K562 (cell line): ENCODE results near the gene CTSW. TPM values are rescaled to one million over a fixed set of nuclear protein-coding genes. Genes with fewer than 3 reads are reported as not detected.

Experiments used
- CEBPB ChIP-seq: fragments of 450-650 bp; IDR thresholded peaks from 2 replicates; pipeline ENCODE4 v1.6.1; 2016; ENCODE audit warnings: missing genetic modification characterization, missing compliant biosample characterization
- EGR1 ChIP-seq: fragments of 450-650 bp; conservative IDR thresholded peaks from 2 replicates; pipeline ENCODE4 v1.6.1; 2017; ENCODE audit warnings: mild to moderate bottlenecking
- EZH2 ChIP-seq: IDR thresholded peaks from 2 replicates; pipeline ENCODE4 v1.6.1; 2012; ENCODE audit warnings: low read depth, mild to moderate bottlenecking, inconsistent platforms, low read length, borderline replicate concordance
- HDAC6 ChIP-seq: IDR thresholded peaks from 2 replicates; pipeline ENCODE4 v1.6.1; 2012; ENCODE audit warnings: low read depth, mild to moderate bottlenecking, control low read depth, inconsistent platforms, low read length, moderate library complexity
- SIN3A ChIP-seq, 2 experiments: fragments of 150-350 bp in 1 of 2; IDR thresholded peaks; 2 replicates each; pipeline ENCODE4 v1.6.1; 2011 to 2016; ENCODE audit warnings: borderline replicate concordance in 2 of 2, low read depth in 2 of 2, low read length in 2 of 2, mild to moderate bottlenecking in 2 of 2, moderate library complexity in 2 of 2; ENCODE audit not compliant: control insufficient read depth in 1 of 2
- TEAD4 ChIP-seq, 2 experiments: sonication (generic) in 1 of 2; formaldehyde crosslinking in 1 of 2; IDR thresholded peaks; 2 replicates each; pipeline versions ENCODE4 v1.6.1 to v1.8.0; 2012 to 2022; ENCODE audit warnings: borderline replicate concordance in 1 of 2, inconsistent platforms in 1 of 2, low read length in 1 of 2, mild to moderate bottlenecking in 1 of 2, missing genetic modification reagents in 1 of 2
- ZNF134 ChIP-seq: fragments of 250-450 bp; sonication (Bioruptor Pico); conservative IDR thresholded peaks from 2 replicates; pipeline ENCODE4 v1.4.0; 2020
- polyA plus RNA-seq, 8 experiments: library from polyadenylated mRNA; depleted of rRNA in 4 of 8; stranded (reverse) in 5 of 8; unstranded in 3 of 8; fragments of >200 nt; fragmentation: Nextera tagmentation in 2 of 8; fragmentation: Illumina TruSeq in 1 of 8; extraction: Ambion mirVana in 2 of 8; extraction: Trizol in 1 of 8; gene quantifications; 2 replicates each; pipeline versions ENCODE4 v1.2.1 to v1.2.3, GENCODE V29; 2011 to 2014; ENCODE audit warnings: inconsistent platforms in 1 of 8, missing spikeins in 1 of 8
- total RNA-seq, 7 experiments: library from RNA; depleted of rRNA in 6 of 7; stranded (reverse); fragments of >200 nt in 6 of 7; fragmentation: Illumina TruSeq in 2 of 7; extraction: Trizol in 2 of 7; gene quantifications; 2 replicates each; pipeline versions ENCODE4 v1.2.1 to v1.2.3, GENCODE V29; 2011 to 2021; ENCODE audit warnings: low replicate concordance in 1 of 7
- TF ChIP-seq, protein P1 (sequence below): sonication (generic); formaldehyde crosslinking; IDR thresholded peaks from 2 replicates; pipeline ENCODE4 v1.8.1; 2023; ENCODE audit warnings: missing genetic modification reagents, mild to moderate bottlenecking, borderline replicate concordance
- TF ChIP-seq, protein P2 (sequence below): sonication (generic); formaldehyde crosslinking; IDR thresholded peaks from 2 replicates; pipeline ENCODE4 v1.8.1; 2022; ENCODE audit warnings: missing genetic modification reagents
- TF ChIP-seq, protein P3 (sequence below): IDR thresholded peaks from 3 replicates; pipeline ENCODE4 v1.6.1; 2011; ENCODE audit warnings: borderline replicate concordance, mild to moderate bottlenecking, moderate library complexity; ENCODE audit not compliant: insufficient read length; ENCODE audit errors: extremely low read depth
- TF ChIP-seq, protein P4 (sequence below): sonication (generic); formaldehyde crosslinking; IDR thresholded peaks from 2 replicates; pipeline ENCODE4 v1.8.0; 2022; ENCODE audit warnings: mild to moderate bottlenecking, missing genetic modification reagents

Gene CTSW
- total and polyA plus RNA-seq, 9 of the 15 experiments (the other 6 are each of a cell fraction or from before 2014, with no cell fraction given), result 0.04 TPM; not detected in 8

DNA sequence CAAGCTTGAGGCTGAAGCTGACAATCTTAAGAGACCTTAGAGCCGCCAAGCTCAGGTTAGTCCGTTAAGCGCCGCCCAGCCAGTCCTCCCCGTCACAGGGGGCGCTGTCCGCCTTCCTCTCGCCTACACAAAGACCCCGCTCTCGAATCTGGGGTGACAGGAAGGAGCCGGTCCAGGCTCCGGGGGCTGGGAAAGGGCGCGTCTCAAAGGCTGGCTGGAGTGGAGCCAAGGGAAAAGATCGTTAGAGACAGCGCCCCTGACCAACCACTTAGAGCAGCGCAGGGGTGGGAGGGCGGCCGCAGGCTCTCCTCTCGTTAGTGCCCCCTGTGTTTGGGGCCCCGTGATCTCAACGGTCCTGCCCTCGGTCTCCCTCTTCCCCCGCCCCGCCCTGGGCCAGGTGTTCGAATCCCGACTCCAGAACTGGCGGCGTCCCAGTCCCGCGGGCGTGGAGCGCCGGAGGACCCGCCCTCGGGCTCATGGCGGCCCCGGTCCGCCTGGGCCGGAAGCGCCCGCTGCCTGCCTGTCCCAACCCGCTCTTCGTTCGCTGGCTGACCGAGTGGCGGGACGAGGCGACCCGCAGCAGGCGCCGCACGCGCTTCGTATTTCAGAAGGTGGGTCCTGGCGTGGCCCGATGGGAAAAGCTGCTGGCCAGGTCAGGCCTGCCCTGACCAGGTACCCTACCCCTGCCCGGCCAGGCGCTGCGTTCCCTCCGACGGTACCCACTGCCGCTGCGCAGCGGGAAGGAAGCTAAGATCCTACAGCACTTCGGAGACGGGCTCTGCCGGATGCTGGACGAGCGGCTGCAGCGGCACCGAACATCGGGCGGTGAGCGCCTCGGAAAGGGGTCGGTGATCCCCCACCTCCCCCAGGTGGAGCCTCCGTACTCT, 19.1 kb upstream of the CTSW start, which contains the start of gene MUS81 (continued):
- TF ChIP-seq CEBPB (no peak), SIN3A (IDR thresholded peaks at IDR 0.05; ENCODE audit: borderline replicate concordance in 2 of 2, control insufficient read depth in 1 of 2, low read depth in 2 of 2, low read length in 2 of 2) (peak in 1 of 2 experiments; percentile 82; a peak in 2 of 4 replicates), TEAD4 (IDR thresholded peaks at IDR 0.05; ENCODE audit: low read length) (no peak), TEAD4 (CRISPR knock-in tag; IDR thresholded peaks at IDR 0.05; ENCODE audit: borderline replicate concordance) (no peak), EGR1 (peak; percentile 71), ZNF134 (CRISPR knock-in tag) (no peak), HDAC6 (no peak), EZH2 (no peak)
- TF ChIP-seq, protein P1, sequence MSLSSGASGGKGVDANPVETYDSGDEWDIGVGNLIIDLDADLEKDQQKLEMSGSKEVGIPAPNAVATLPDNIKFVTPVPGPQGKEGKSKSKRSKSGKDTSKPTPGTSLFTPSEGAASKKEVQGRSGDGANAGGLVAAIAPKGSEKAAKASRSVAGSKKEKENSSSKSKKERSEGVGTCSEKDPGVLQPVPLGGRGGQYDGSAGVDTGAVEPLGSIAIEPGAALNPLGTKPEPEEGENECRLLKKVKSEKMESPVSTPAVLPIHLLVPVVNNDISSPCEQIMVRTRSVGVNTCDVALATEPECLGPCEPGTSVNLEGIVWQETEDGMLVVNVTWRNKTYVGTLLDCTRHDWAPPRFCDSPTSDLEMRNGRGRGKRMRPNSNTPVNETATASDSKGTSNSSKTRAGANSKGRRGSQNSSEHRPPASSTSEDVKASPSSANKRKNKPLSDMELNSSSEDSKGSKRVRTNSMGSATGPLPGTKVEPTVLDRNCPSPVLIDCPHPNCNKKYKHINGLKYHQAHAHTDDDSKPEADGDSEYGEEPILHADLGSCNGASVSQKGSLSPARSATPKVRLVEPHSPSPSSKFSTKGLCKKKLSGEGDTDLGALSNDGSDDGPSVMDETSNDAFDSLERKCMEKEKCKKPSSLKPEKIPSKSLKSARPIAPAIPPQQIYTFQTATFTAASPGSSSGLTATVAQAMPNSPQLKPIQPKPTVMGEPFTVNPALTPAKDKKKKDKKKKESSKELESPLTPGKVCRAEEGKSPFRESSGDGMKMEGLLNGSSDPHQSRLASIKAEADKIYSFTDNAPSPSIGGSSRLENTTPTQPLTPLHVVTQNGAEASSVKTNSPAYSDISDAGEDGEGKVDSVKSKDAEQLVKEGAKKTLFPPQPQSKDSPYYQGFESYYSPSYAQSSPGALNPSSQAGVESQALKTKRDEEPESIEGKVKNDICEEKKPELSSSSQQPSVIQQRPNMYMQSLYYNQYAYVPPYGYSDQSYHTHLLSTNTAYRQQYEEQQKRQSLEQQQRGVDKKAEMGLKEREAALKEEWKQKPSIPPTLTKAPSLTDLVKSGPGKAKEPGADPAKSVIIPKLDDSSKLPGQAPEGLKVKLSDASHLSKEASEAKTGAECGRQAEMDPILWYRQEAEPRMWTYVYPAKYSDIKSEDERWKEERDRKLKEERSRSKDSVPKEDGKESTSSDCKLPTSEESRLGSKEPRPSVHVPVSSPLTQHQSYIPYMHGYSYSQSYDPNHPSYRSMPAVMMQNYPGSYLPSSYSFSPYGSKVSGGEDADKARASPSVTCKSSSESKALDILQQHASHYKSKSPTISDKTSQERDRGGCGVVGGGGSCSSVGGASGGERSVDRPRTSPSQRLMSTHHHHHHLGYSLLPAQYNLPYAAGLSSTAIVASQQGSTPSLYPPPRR, result no peak
- TF ChIP-seq, protein P2, sequence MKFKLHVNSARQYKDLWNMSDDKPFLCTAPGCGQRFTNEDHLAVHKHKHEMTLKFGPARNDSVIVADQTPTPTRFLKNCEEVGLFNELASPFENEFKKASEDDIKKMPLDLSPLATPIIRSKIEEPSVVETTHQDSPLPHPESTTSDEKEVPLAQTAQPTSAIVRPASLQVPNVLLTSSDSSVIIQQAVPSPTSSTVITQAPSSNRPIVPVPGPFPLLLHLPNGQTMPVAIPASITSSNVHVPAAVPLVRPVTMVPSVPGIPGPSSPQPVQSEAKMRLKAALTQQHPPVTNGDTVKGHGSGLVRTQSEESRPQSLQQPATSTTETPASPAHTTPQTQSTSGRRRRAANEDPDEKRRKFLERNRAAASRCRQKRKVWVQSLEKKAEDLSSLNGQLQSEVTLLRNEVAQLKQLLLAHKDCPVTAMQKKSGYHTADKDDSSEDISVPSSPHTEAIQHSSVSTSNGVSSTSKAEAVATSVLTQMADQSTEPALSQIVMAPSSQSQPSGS (CRISPR knock-in tag), result no peak
- TF ChIP-seq, protein P3, sequence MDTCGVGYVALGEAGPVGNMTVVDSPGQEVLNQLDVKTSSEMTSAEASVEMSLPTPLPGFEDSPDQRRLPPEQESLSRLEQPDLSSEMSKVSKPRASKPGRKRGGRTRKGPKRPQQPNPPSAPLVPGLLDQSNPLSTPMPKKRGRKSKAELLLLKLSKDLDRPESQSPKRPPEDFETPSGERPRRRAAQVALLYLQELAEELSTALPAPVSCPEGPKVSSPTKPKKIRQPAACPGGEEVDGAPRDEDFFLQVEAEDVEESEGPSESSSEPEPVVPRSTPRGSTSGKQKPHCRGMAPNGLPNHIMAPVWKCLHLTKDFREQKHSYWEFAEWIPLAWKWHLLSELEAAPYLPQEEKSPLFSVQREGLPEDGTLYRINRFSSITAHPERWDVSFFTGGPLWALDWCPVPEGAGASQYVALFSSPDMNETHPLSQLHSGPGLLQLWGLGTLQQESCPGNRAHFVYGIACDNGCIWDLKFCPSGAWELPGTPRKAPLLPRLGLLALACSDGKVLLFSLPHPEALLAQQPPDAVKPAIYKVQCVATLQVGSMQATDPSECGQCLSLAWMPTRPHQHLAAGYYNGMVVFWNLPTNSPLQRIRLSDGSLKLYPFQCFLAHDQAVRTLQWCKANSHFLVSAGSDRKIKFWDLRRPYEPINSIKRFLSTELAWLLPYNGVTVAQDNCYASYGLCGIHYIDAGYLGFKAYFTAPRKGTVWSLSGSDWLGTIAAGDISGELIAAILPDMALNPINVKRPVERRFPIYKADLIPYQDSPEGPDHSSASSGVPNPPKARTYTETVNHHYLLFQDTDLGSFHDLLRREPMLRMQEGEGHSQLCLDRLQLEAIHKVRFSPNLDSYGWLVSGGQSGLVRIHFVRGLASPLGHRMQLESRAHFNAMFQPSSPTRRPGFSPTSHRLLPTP, result peak; percentile 78
- TF ChIP-seq, protein P4, sequence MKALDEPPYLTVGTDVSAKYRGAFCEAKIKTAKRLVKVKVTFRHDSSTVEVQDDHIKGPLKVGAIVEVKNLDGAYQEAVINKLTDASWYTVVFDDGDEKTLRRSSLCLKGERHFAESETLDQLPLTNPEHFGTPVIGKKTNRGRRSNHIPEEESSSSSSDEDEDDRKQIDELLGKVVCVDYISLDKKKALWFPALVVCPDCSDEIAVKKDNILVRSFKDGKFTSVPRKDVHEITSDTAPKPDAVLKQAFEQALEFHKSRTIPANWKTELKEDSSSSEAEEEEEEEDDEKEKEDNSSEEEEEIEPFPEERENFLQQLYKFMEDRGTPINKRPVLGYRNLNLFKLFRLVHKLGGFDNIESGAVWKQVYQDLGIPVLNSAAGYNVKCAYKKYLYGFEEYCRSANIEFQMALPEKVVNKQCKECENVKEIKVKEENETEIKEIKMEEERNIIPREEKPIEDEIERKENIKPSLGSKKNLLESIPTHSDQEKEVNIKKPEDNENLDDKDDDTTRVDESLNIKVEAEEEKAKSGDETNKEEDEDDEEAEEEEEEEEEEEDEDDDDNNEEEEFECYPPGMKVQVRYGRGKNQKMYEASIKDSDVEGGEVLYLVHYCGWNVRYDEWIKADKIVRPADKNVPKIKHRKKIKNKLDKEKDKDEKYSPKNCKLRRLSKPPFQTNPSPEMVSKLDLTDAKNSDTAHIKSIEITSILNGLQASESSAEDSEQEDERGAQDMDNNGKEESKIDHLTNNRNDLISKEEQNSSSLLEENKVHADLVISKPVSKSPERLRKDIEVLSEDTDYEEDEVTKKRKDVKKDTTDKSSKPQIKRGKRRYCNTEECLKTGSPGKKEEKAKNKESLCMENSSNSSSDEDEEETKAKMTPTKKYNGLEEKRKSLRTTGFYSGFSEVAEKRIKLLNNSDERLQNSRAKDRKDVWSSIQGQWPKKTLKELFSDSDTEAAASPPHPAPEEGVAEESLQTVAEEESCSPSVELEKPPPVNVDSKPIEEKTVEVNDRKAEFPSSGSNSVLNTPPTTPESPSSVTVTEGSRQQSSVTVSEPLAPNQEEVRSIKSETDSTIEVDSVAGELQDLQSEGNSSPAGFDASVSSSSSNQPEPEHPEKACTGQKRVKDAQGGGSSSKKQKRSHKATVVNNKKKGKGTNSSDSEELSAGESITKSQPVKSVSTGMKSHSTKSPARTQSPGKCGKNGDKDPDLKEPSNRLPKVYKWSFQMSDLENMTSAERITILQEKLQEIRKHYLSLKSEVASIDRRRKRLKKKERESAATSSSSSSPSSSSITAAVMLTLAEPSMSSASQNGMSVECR, result peak; percentile 73
